K562 treated with DMSO at 1 percent for 12 hours (cell line): ENCODE data around the gene MELK. TPM values are rescaled to one million over a fixed set of nuclear protein-coding genes. Genes with fewer than 3 reads are reported as not detected.

Experiments
- total RNA-seq: library from RNA; unstranded; fragments of 300-600 nt; gene quantifications from 2 replicates; pipeline ENCODE4 v1.2.3, GENCODE V29; 2022; ENCODE audit not compliant: insufficient read depth

Gene MELK
- total RNA-seq, result 17.8 and 42.8 TPM in 2 replicates

GRCh38 chr9:36572515-36573418 is at the start of gene MELK:
Gene MELK, plus strand, starts transcription at chr9:36572895. Its CDS starts 8,787 bp downstream, at chr9:36581682.

Other genes with a start within 250 kb of the MELK start
- 1.6 and 10.3 TPM in 2 replicates for gene RNF38, start 172.6 kb upstream of the MELK start, total RNA-seq